ENCODE measurements around the gene GJA3.

The GJA3 gene

GRCh38 chr13:20106742-20107141, 54.1 kb downstream of the GJA3 start:
- no peak overlapping the region for H4K91ac ChIP-seq (ENCODE audit: low read depth, low read length)
- no peak overlapping the region for H3K27ac ChIP-seq (ENCODE audit: low read depth, low read length)
- H3K9me3 ChIP-seq (ENCODE audit: insufficient read depth, low read depth, low read length), result no peaks in the 10 kb centered on the region
- H4K12ac ChIP-seq (ENCODE audit: low read depth, low read length), result no peak overlapping the region
- no peak overlapping the region for H3K18ac ChIP-seq (ENCODE audit: low read length)
- no peak overlapping the region for H3K4ac ChIP-seq (ENCODE audit: low read depth, low read length)
- no peak overlapping the region for H2AK5ac ChIP-seq (ENCODE audit: low read length)
- H3K79me1 ChIP-seq (ENCODE audit: low read length), result no peaks in the 10 kb centered on the region
- H3K36me3 ChIP-seq (ENCODE audit: control insufficient read depth in 1 of 2, insufficient read depth in 2 of 2, low read length in 2 of 2), result no peaks in the 10 kb centered on the region
- no peak overlapping the region for H3K14ac ChIP-seq (ENCODE audit: low read length)
- H2BK12ac ChIP-seq (ENCODE audit: low read length), result no peak overlapping the region
- H2BK120ac ChIP-seq (ENCODE audit: insufficient read depth, low read length, poor library complexity), result no peak overlapping the region
- H3K27me3 ChIP-seq (ENCODE audit: insufficient read depth, low read length), result no peaks in the 10 kb centered on the region
- H2AFZ ChIP-seq (ENCODE audit: insufficient read depth, low read length, poor library complexity), result no peak overlapping the region
- no peak overlapping the region for H3K4me3 ChIP-seq (ENCODE audit: low read depth, low read length)
- H4K8ac ChIP-seq (ENCODE audit: low read depth, low read length), result no peak overlapping the region
- no peak overlapping the region for H3K4me2 ChIP-seq (ENCODE audit: low read length)
- WGBS (ENCODE audit: extremely low coverage, insufficient coverage, insufficient read length), result no CpG with 5 or more reads among the region's 4 CpGs
- H3K9ac ChIP-seq (ENCODE audit: low read length), result no peak overlapping the region
- H3K23ac ChIP-seq (ENCODE audit: low read length), result no peak overlapping the region
- no peak for DNase-seq
- no peak overlapping the region for H2BK5ac ChIP-seq (ENCODE audit: low read depth, low read length, poor library complexity)
- no peaks in the 10 kb centered on the region for H3K4me1 ChIP-seq (ENCODE audit: control insufficient read depth in 1 of 2, insufficient read depth in 2 of 2, low read length in 2 of 2)
- H3K79me2 ChIP-seq (ENCODE audit: control insufficient read depth, insufficient read depth, low read length, poor library complexity), result no peaks in the 10 kb centered on the region

- Histone ChIP-seq H2AFZ (ENCODE audit: insufficient read depth, low read length, poor library complexity) (no peak overlapping the region), H3K4ac (ENCODE audit: low read depth, low read length) (no peak overlapping the region), H3K79me1 (ENCODE audit: low read length) (no peaks in the 10 kb centered on the region), H4K12ac (ENCODE audit: low read depth, low read length) (no peak overlapping the region), H3K79me2 (ENCODE audit: control insufficient read depth, insufficient read depth, low read length, poor library complexity) (no peaks in the 10 kb centered on the region), H3K27me3 (ENCODE audit: insufficient read depth, low read length) (no peaks in the 10 kb centered on the region), H3K4me1 (ENCODE audit: control insufficient read depth in 1 of 2, insufficient read depth in 2 of 2, low read length in 2 of 2) (no peaks in the 10 kb centered on the region), H3K27ac (ENCODE audit: low read depth, low read length) (no peak overlapping the region), H3K14ac (ENCODE audit: low read length) (no peak overlapping the region), H3K4me2 (ENCODE audit: low read length) (no peak overlapping the region), H3K18ac (ENCODE audit: low read length) (no peak overlapping the region), H4K91ac (ENCODE audit: low read depth, low read length) (no peak overlapping the region), H2BK5ac (ENCODE audit: low read depth, low read length, poor library complexity) (no peak overlapping the region), H3K9me3 (ENCODE audit: insufficient read depth, low read depth, low read length) (no peaks in the 10 kb centered on the region), H2BK12ac (ENCODE audit: low read length) (no peak overlapping the region), H4K8ac (ENCODE audit: low read depth, low read length) (no peak overlapping the region), H3K9ac (ENCODE audit: low read length) (no peak overlapping the region), H3K36me3 (ENCODE audit: control insufficient read depth in 1 of 2, insufficient read depth in 2 of 2, low read length in 2 of 2) (no peaks in the 10 kb centered on the region), H2BK120ac (ENCODE audit: insufficient read depth, low read length, poor library complexity) (no peak overlapping the region), H3K23ac (ENCODE audit: low read length) (no peak overlapping the region), H3K4me3 (ENCODE audit: low read depth, low read length) (no peak overlapping the region), H2AK5ac (ENCODE audit: low read length) (no peak overlapping the region)
- WGBS (ENCODE audit: extremely low coverage, insufficient coverage, insufficient read length), result no CpG with 5 or more reads among the region's 13 CpGs
- DNase-seq, result no peak
Observed at GRCh38 chr13:20105161-20105689, 55.6 kb downstream of the GJA3 start.

GRCh38 chr13:20102525-20103180, 58.2 kb downstream of the GJA3 start:
- Histone ChIP-seq H3K9ac (ENCODE audit: low read length) (no peak overlapping the region), H2BK120ac (ENCODE audit: insufficient read depth, low read length, poor library complexity) (no peak overlapping the region), H3K23ac (ENCODE audit: low read length) (no peak overlapping the region), H3K4me2 (ENCODE audit: low read length) (no peak overlapping the region), H3K9me3 (ENCODE audit: insufficient read depth, low read depth, low read length) (no peaks in the 10 kb centered on the region), H3K27ac (ENCODE audit: low read depth, low read length) (no peak overlapping the region), H3K14ac (ENCODE audit: low read length) (no peak overlapping the region), H2AFZ (ENCODE audit: insufficient read depth, low read length, poor library complexity) (no peak overlapping the region), H4K91ac (ENCODE audit: low read depth, low read length) (no peak overlapping the region), H2AK5ac (ENCODE audit: low read length) (no peak overlapping the region), H2BK5ac (ENCODE audit: low read depth, low read length, poor library complexity) (no peak overlapping the region), H3K79me2 (ENCODE audit: control insufficient read depth, insufficient read depth, low read length, poor library complexity) (no peaks in the 10 kb centered on the region), H4K8ac (ENCODE audit: low read depth, low read length) (no peak overlapping the region), H3K4me1 (ENCODE audit: control insufficient read depth in 1 of 2, insufficient read depth in 2 of 2, low read length in 2 of 2) (no peaks in the 10 kb centered on the region), H3K27me3 (ENCODE audit: insufficient read depth, low read length) (no peaks in the 10 kb centered on the region), H3K4me3 (ENCODE audit: low read depth, low read length) (no peak overlapping the region), H3K18ac (ENCODE audit: low read length) (no peak overlapping the region), H3K79me1 (ENCODE audit: low read length) (no peaks in the 10 kb centered on the region), H4K12ac (ENCODE audit: low read depth, low read length) (no peak overlapping the region), H2BK12ac (ENCODE audit: low read length) (no peak overlapping the region), H3K36me3 (ENCODE audit: control insufficient read depth in 1 of 2, insufficient read depth in 2 of 2, low read length in 2 of 2) (no peaks in the 10 kb centered on the region), H3K4ac (ENCODE audit: low read depth, low read length) (no peak overlapping the region)
- no CpG with 5 or more reads among the region's 9 CpGs for WGBS (ENCODE audit: extremely low coverage, insufficient coverage, insufficient read length)
- DNase-seq, result no peak

- Histone ChIP-seq H3K79me2 (ENCODE audit: control insufficient read depth, insufficient read depth, low read length, poor library complexity) (no peaks in the 10 kb centered on the region), H4K12ac (ENCODE audit: low read depth, low read length) (no peak overlapping the region), H3K36me3 (ENCODE audit: control insufficient read depth in 1 of 2, insufficient read depth in 2 of 2, low read length in 2 of 2) (no peaks in the 10 kb centered on the region), H3K9me3 (ENCODE audit: insufficient read depth, low read depth, low read length) (no peaks in the 10 kb centered on the region), H3K23ac (ENCODE audit: low read length) (no peak overlapping the region), H3K27me3 (ENCODE audit: insufficient read depth, low read length) (no peaks in the 10 kb centered on the region), H2AK5ac (ENCODE audit: low read length) (no peak overlapping the region), H4K91ac (ENCODE audit: low read depth, low read length) (no peak overlapping the region), H4K8ac (ENCODE audit: low read depth, low read length) (no peak overlapping the region), H3K4me1 (ENCODE audit: control insufficient read depth in 1 of 2, insufficient read depth in 2 of 2, low read length in 2 of 2) (no peaks in the 10 kb centered on the region), H3K4ac (ENCODE audit: low read depth, low read length) (no peak overlapping the region), H3K79me1 (ENCODE audit: low read length) (no peaks in the 10 kb centered on the region), H2AFZ (ENCODE audit: insufficient read depth, low read length, poor library complexity) (no peak overlapping the region), H3K9ac (ENCODE audit: low read length) (no peak overlapping the region), H3K4me3 (ENCODE audit: low read depth, low read length) (no peak overlapping the region), H2BK5ac (ENCODE audit: low read depth, low read length, poor library complexity) (no peak overlapping the region), H2BK12ac (ENCODE audit: low read length) (no peak overlapping the region), H3K18ac (ENCODE audit: low read length) (no peak overlapping the region), H2BK120ac (ENCODE audit: insufficient read depth, low read length, poor library complexity) (no peak overlapping the region), H3K27ac (ENCODE audit: low read depth, low read length) (no peak overlapping the region), H3K14ac (ENCODE audit: low read length) (no peak overlapping the region), H3K4me2 (ENCODE audit: low read length) (no peak overlapping the region)
- no peak for DNase-seq
- no CpG with 5 or more reads among the region's 8 CpGs for WGBS (ENCODE audit: extremely low coverage, insufficient coverage, insufficient read length)
Observed at GRCh38 chr13:20101467-20102316, 59.2 kb downstream of the GJA3 start.
